GM12872 (cell line): ENCODE data around the gene APBA1.

Experiments
- CTCF ChIP-seq: IDR thresholded peaks from 3 replicates; pipeline ENCODE4 v1.5.1; 2011; ENCODE audit warnings: low read depth, mild to moderate bottlenecking, low read length, moderate library complexity; ENCODE audit not compliant: insufficient read depth

Gene APBA1

GRCh38 chr9:69674112-69674685 lies 2.0 kb upstream of the APBA1 start:
- TF ChIP-seq CTCF = no peak

- no peak for TF ChIP-seq CTCF
These were observed 1.1 kb upstream of the APBA1 start for GRCh38 chr9:69673311-69673640.

GRCh38 chr9:69672596-69673310 lies 582 bp upstream of the APBA1 start:
- peak; percentile 81 for TF ChIP-seq CTCF

- TF ChIP-seq CTCF = no peak
These were observed 776 bp downstream of the APBA1 start for GRCh38 chr9:69671311-69671878.

DNA sequence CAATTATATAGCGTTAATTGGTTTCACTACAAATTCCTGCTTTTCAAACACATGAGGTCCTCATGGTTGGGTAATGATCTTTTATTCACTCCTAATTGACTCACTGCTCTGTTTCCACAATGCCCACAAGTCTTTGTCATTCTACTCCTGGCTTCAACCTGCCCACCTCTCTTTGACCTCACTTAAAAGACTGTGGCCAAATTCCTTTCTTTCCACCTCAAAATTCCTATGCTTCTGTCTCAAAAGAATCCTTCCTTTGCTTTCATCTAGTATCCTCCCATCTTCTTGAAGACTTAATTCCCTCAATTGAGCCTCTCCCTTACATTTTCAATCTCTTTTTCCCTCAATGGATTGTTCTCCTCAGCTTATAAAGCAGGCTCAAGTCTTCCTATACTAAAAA lies 4.9 kb downstream of the APBA1 start:
- no peak for TF ChIP-seq CTCF

- no peak for TF ChIP-seq CTCF
These were observed 11.9 kb downstream of the APBA1 start for GRCh38 chr9:69660304-69660703.

GRCh38 chr9:69658987-69659675 lies 13.0 kb downstream of the APBA1 start:
- TF ChIP-seq CTCF = no peak
